Middle frontal gyrus (tissue), 1 donor: Measurements from ENCODE around the gene LONP2.
A peak's percentile ranks its signal among the peaks of the same experiment; 100 is the strongest.
"Not testable (repeated sequence)": the region's sequence is repeated elsewhere in the genome, so short reads cannot be mapped to it uniquely, and the experiment has no call there.

Experiments
- DNase-seq: peaks from one replicate; pipeline ENCODE4 v3.0.0-alpha.2; 2015; ENCODE audit warnings: low spot score; ENCODE audit errors: extremely low spot score

The LONP2 gene

GRCh38 chr16:48284772-48285409, 40.8 kb downstream of the LONP2 start:
- DNase-seq = no peak

- no peak for DNase-seq
These were observed 43.1 kb downstream of the LONP2 start for GRCh38 chr16:48287239-48287638.

DNA sequence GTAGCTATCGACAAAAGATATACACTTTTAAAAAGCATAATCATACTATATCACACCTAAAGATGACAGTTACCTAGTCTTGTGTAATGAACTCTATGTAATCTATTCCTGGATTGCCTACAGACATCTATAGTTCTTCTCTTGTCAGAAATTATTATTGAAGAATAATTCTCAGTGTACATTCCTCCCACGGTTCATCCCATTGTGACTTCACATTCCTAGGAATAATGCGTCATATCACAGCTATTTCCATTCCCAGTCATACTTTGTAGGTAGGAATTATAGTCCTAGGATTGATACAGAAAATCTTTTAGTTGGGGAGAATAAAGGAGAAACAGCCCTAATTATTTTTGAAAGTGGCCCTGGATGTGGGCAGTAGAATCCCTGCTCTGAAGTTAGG, 47.2 kb downstream of the LONP2 start:
- no peak for DNase-seq

- no peak for DNase-seq
These were observed 47.7 kb downstream of the LONP2 start for GRCh38 chr16:48291754-48292153.

DNA sequence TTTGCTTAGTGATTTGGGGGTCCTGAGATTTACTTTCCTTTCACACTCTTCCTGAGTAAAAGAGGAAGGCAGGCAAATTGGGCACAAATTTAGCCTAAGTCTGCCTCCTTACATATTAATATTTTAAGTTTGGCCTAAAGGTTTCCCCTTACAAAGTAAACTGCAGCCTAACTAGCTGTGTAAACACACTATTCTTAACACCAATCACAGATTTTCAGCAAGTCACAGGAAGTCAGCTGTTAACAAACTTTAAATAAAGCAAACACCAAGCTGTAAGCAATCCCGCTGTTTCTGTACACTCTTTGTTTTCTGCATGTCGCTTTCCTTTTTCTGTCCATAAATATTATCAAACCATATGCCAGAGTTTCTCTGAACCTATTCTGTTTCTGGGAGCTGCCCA, 48.4 kb downstream of the LONP2 start:
- no peak for DNase-seq

GRCh38 chr16:48294724-48295123, 50.6 kb downstream of the LONP2 start:
- DNase-seq = no peak

GRCh38 chr16:48295488-48296281, 51.6 kb downstream of the LONP2 start:
- DNase-seq = no peak

DNA sequence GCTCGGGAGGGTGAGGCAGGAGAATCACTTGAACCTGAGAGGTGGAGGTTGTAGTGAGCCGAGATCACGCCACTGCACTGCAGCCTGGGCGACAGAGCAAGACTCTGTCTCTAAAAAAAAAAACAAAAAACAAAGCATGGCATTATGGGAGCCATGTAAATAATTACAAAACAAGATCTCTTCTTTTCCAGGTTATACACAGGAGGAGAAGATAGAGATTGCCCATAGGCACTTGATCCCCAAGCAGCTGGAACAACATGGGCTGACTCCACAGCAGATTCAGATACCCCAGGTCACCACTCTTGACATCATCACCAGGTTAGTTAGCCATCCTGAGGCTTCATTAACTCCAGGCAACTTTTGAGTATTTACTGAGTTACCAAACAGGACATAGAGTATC, 55.4 kb downstream of the LONP2 start:
- DNase-seq = no peak

DNA sequence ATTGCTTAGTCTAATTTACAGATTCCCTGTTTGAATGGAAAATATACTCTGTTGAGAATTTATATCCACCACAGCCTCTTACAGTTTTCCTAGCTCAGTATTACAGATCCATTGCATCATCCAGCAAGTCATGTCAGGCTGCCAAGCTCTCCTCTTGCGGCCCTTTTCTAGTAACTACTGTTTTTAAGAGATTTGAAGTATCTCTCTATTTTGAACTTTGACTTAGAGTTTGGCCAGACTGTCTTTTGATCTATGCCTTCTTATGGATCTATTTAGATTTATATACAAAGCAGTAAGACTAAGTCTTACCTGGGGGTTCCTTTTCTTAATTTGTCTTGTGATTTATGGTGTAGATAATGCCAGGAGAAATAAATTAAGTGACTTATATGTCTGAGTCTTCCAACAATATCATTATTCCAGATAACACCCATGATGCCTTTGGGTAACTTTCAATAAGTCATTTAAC, 56.3 kb downstream of the LONP2 start:
- no peak for DNase-seq

DNA sequence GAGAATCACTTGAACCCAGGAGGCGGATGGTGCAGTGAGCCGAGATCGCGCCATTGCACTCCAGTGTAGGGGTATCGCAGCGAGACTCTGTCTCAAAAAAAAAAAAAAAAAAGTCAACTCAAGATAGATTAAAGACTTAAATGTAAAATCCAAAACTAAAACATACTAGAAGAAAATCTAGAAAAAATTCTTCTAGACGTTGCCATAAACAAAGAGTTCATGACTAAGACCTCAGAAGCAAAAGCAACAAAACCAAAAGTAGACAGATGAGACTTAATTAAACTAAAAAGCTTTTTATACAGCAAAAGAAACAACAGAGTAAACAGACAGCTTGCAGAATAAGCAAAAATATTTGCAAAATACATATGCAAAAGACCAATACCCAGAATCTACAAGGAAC, 64.4 kb downstream of the LONP2 start:
- no peak for DNase-seq

DNA sequence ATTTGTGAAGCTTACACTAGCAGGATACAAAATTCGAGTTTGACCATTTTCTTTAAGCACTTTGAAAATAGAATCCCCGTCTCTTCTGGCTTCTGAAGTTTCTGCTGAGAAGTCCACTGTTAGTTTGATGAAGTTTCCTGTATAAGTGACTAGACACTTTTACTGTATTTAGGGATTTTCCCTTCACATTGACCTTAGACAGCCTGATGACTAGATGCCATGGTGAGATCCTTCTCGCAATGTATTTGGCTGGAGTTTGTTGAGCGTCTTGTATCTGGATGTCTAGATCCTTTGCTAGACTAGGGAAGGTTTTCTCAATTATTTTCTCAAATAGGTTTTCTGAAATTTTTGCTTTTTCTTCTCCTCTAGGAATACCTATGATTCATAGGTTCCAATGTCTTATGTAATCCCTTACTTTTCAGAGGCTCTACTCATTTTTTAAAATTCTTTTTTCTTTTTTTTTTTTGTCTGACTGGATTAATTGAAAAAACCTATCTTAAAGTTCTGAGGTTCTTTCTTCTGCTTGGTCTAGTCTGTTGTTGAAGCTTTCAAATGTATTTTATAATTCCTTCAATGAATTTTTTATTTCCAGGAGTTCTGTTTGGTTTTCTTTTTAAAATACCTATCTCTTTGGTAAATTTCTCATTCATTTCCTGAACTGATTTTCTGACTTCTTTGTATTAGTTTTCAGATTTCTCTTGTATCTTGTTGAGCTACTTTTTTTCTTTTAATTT, 67.0 kb downstream of the LONP2 start:
- DNase-seq = no peak

- DNase-seq = not testable (repeated sequence)
These were observed 69.8 kb downstream of the LONP2 start for GRCh38 chr16:48313905-48314304.

- DNase-seq = no peak
These were observed 72.9 kb downstream of the LONP2 start for GRCh38 chr16:48317026-48317425.

- DNase-seq = no peak
These were observed 73.7 kb downstream of the LONP2 start for GRCh38 chr16:48317614-48318315.

DNA sequence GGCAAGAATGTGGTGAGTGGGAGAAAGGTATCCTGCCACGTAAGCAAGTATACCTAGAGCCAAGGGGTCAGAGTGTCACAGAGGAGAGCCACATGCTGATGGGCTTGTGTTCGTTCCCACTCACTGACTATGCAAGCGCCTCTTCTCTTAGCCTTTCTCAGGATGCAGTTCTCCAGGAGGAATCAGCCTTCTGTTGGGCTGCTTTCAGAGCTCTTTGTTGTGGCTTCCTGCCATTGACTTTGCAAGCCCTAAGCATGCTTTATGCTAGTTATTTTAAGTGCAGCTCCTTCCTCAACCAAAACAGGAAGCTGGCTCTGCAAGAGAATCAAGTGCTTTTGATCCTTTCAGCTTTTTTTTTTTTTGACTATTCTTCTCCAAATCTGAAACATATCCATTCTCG, 74.5 kb downstream of the LONP2 start:
- peak; percentile 26 for DNase-seq

- DNase-seq = no peak
These were observed 77.4 kb downstream of the LONP2 start for GRCh38 chr16:48321317-48322036.

GRCh38 chr16:48323783-48324775, 80.0 kb downstream of the LONP2 start:
- no peak for DNase-seq

DNA sequence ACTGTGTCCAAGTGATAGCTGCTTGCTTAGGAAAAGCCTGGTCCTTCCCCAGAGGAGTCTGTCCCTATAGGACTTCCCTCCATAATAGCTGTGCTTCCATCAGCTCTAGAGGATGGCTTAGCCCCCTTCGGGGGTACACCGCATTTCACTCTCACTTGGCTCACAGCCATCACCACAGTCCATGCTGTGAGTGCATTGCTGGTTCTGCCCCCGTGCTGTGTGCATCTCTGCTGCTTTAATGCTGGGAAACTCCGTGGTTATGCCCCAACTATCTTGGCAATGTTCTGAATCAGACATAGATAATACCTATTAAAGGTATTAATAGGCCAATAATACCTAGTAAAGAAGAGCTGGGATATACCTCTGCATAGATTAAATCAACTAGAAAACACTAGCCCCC, 82.8 kb downstream of the LONP2 start:
- DNase-seq = no peak

- DNase-seq = no peak
These were observed 85.0 kb downstream of the LONP2 start for GRCh38 chr16:48329138-48329537.
